NCI-H69 (cell line): ENCODE data around the gene SYT12.
A peak's percentile ranks its signal among the peaks of the same experiment; 100 is the strongest.
"Not testable (repeated sequence)": the region's sequence is repeated elsewhere in the genome, so short reads cannot be mapped to it uniquely, and the experiment has no call there.

ENCODE experiments used
- DNase-seq: peaks from one replicate; lab custom pipeline; 2025; lab: John Stamatoyannopoulos, UW

Gene SYT12

GRCh38 chr11:66999555-66999954 is 23.4 kb upstream of the SYT12 start:
- no peak for DNase-seq

- no peak for DNase-seq
Observed at GRCh38 chr11:67001332-67001731, 21.6 kb upstream of the SYT12 start.

GRCh38 chr11:67002297-67002913 is 20.5 kb upstream of the SYT12 start:
- DNase-seq = peak; percentile 81

GRCh38 chr11:67002921-67003411 is 20.0 kb upstream of the SYT12 start:
- DNase-seq = no peak

- not testable (repeated sequence) for DNase-seq
Observed at GRCh38 chr11:67005200-67005599, 17.7 kb upstream of the SYT12 start.

- peak; percentile 41 for DNase-seq
Observed at GRCh38 chr11:67006029-67006884, 16.7 kb upstream of the SYT12 start.

- DNase-seq = no peak
Observed at GRCh38 chr11:67007126-67007525, 15.8 kb upstream of the SYT12 start.

- no peak for DNase-seq
Observed at GRCh38 chr11:67010296-67010905, 12.5 kb upstream of the SYT12 start.

- DNase-seq = no peak
Observed at GRCh38 chr11:67013511-67014045, 9.4 kb upstream of the SYT12 start.

- DNase-seq = no peak
Observed at GRCh38 chr11:67014343-67014742, 8.6 kb upstream of the SYT12 start.

GRCh38 chr11:67015048-67015447 is 7.9 kb upstream of the SYT12 start:
- DNase-seq = no peak

GRCh38 chr11:67016550-67016949 is 6.4 kb upstream of the SYT12 start:
- no peak for DNase-seq

- no peak for DNase-seq
Observed at GRCh38 chr11:67020949-67021348, 2.0 kb upstream of the SYT12 start.

- peak; percentile 91 for DNase-seq
Observed at GRCh38 chr11:67022341-67022933, 497 bp upstream of the SYT12 start.

- no peak for DNase-seq
Observed at GRCh38 chr11:67023957-67024353, 1.0 kb downstream of the SYT12 start.

GRCh38 chr11:67024410-67024809 is 1.5 kb downstream of the SYT12 start:
- no peak for DNase-seq

- DNase-seq = no peak
Observed at GRCh38 chr11:67024966-67025365, 2.0 kb downstream of the SYT12 start.

GRCh38 chr11:67025750-67026149 is 2.8 kb downstream of the SYT12 start:
- DNase-seq = no peak

- DNase-seq = no peak
Observed at GRCh38 chr11:67026941-67027340, 4.0 kb downstream of the SYT12 start.

GRCh38 chr11:67027483-67027930 is 4.6 kb downstream of the SYT12 start:
- no peak for DNase-seq

GRCh38 chr11:67027943-67028542 is 5.1 kb downstream of the SYT12 start:
- DNase-seq = peak; percentile 41

- no peak for DNase-seq
Observed at GRCh38 chr11:67029146-67029545, 6.2 kb downstream of the SYT12 start.
